ENCODE results near the gene ECE2.

DNA sequence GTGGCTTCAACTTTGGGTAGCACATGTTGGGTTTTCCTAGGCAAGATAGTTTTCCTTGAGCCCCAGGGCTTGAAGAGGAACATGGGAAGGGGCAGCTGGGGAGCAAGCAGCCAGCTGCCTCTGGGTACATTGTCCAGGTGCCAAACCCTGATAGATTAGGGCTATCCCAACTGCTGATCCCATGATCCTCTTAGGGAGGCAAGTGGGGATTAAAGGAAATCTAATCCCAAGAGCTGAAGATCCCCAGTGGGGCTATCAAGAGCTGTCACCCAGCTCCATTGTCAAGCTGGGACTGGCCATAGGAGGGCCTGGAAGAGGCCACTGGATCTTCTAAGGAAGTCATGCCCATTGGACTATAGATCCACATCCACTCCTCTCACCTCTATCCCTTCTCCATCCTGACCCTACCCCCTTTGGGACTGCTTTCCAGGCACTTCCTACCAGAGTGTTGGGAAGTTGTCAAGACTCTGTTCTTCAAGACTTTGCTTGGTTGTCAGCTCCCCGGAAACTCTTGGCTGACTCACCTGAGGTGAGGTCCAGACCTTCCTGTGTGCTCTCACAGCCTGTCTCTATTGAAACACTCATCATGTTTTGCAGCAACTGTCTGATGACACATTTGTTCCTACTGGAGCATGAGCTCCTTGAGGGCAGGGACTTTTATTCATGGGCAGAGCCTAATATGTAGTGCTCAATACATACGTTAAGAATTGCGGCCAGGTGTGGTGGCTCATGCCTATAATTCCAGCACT is 20.4 kb upstream of the ECE2 start:
- TF ChIP-seq, protein P1, sequence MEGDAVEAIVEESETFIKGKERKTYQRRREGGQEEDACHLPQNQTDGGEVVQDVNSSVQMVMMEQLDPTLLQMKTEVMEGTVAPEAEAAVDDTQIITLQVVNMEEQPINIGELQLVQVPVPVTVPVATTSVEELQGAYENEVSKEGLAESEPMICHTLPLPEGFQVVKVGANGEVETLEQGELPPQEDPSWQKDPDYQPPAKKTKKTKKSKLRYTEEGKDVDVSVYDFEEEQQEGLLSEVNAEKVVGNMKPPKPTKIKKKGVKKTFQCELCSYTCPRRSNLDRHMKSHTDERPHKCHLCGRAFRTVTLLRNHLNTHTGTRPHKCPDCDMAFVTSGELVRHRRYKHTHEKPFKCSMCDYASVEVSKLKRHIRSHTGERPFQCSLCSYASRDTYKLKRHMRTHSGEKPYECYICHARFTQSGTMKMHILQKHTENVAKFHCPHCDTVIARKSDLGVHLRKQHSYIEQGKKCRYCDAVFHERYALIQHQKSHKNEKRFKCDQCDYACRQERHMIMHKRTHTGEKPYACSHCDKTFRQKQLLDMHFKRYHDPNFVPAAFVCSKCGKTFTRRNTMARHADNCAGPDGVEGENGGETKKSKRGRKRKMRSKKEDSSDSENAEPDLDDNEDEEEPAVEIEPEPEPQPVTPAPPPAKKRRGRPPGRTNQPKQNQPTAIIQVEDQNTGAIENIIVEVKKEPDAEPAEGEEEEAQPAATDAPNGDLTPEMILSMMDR (IDR thresholded peaks at IDR 0.05) = no peak
- TF ChIP-seq EP300 (IDR thresholded peaks at IDR 0.05) = no peak

Data from upper lobe of left lung (tissue), 4 donors.